ENCODE results near the gene AFAP1.
A peak's percentile ranks its signal among the peaks of the same experiment; 100 is the strongest.

Gene AFAP1

GRCh38 chr4:7722766-7723387, 216.8 kb downstream of the AFAP1 start:
- no peak for DNase-seq

GRCh38 chr4:7721984-7722551, 217.6 kb downstream of the AFAP1 start:
- no peak for DNase-seq

GRCh38 chr4:7719354-7720174, 220.1 kb downstream of the AFAP1 start:
- peak in 45 of 51 donors; percentile 3 to 75 (median 38) for DNase-seq

- DNase-seq: no peak
Measured at GRCh38 chr4:7717946-7718490, 221.6 kb downstream of the AFAP1 start.

- no peak for DNase-seq
Measured at GRCh38 chr4:7717161-7717560, 222.5 kb downstream of the AFAP1 start.

- DNase-seq: no peak
Measured at GRCh38 chr4:7716010-7716721, 223.5 kb downstream of the AFAP1 start.

- DNase-seq: no peak
Measured at GRCh38 chr4:7715271-7716009, 224.2 kb downstream of the AFAP1 start.

GRCh38 chr4:7714738-7715137, 224.9 kb downstream of the AFAP1 start:
- DNase-seq: no peak

- DNase-seq: no peak
Measured at GRCh38 chr4:7714176-7714575, 225.5 kb downstream of the AFAP1 start.

- no peak for DNase-seq
Measured at GRCh38 chr4:7713757-7714156, 225.9 kb downstream of the AFAP1 start.

GRCh38 chr4:7712021-7712671, 227.5 kb downstream of the AFAP1 start:
- DNase-seq: no peak

- DNase-seq: no peak
Measured at GRCh38 chr4:7711307-7711963, 228.2 kb downstream of the AFAP1 start.

GRCh38 chr4:7710576-7711306, 228.9 kb downstream of the AFAP1 start:
- DNase-seq: peak in 6 of 51 donors; percentile 8 to 30 (median 18)

- DNase-seq: no peak
Measured at GRCh38 chr4:7710126-7710525, 229.5 kb downstream of the AFAP1 start.

- DNase-seq: no peak
Measured at GRCh38 chr4:7709431-7709830, 230.2 kb downstream of the AFAP1 start.

- DNase-seq: no peak
Measured at GRCh38 chr4:7708981-7709380, 230.7 kb downstream of the AFAP1 start.

Data from hypothalamus (tissue), 51 donors.